Raji (cell line): Measurements from ENCODE around the gene SRP72.

Experiments
- POLR2A ChIP-seq: IDR thresholded peaks from 2 replicates; pipeline ENCODE4 v1.6.1; 2011; ENCODE audit warnings: low read depth, low read length, control low read depth; ENCODE audit not compliant: insufficient read depth

SRP72 gene

DNA sequence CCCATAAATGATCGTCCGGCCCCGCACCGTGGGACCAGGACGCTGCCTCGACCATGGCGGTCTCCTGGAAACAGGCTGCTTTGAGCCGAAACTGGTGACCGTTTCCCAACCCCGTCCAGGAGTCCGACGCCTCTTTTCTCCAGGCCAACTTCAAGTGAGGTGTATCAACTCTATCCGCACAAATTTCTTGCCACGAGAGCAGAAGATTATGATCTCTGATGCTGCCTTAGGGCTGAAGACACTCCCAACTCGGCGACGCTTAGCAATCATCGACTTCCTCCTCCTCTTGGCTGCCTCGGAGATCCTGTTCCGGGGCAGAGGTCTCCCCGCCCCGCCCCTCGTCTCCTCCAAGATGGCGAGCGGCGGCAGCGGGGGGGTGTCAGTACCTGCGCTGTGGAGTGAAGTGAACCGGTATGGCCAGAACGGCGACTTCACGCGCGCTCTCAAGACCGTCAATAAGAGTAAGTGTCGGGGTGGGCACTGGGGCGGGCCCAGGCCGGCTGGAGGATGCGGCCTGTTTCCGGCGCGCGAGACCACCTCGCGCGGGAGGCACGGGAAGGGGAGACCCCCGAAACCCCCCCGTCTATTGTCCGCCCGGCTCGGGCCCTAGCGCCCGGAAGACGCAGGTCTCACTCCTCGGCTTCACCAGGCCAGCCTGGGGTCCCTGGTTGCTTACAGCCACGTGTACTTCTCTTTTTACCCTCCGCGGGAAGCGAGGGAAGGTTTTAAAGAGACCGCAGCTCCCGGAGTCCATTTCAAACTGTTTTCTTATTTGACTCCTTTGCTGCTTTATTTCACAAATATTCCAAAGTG, at the start of gene SRP72:
TSS of gene SRP72 (plus strand) at position 334 of the 813 bp plus-strand sequence. CDS start at position 353, 19 bp downstream.
- TF ChIP-seq POLR2A = peak; percentile 91

DNA sequence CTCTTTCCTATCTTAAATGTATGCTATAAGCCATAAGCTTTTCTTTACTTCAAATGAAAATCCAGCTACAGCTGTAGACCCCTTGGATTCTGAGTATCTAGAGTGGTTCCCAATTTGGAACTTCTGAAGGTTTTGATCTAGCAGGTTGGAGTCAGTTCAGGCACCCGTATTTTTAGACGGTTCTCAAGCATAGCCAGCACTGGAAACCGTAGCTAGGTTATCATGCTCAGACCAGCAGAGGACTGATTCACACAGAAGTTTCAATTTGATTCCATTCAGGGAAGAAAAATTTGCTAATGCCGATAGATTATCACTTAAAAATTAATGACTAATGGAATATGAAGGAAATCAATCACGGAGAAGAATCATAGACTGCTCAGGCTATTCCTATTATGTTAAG, 43.2 kb upstream of the SRP72 start:
- no peak for TF ChIP-seq POLR2A

DNA sequence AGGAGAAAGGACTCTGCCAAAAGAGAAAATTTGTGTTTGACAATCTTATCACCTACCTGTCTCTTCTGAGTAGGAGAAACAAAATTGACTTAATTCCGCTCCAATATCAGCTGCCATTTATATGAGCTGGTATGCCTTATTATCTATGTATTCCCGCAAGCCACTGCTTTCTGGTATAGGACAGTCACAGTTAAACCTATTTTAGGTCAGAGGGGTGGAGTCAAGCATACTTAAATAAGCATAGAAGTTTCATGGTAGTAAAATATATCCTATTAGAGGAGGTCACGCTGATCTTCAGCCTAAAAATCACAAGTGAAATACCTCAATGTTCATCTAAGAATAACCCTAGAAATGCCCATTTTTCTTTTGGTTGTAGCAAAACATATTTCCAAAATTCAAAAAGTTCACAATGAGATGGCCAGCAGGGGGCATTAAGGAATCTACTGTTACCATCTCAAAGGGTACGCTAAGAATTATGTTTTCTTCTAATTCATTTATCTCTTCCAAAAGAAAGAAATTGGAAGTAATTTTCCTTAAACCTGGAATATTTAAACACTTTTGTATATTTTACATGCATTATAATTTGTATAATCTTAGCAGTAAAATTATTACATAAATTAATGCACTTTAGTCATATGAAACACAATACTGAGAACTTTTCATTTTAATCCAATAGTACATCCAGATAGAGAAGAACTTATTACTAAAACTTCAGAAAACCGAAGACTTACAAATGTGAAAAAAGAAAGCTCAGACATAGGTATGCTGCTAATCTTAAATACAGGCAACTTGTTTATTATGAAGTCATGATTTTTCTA, 42.5 kb upstream of the SRP72 start:
- no peak for TF ChIP-seq POLR2A

DNA sequence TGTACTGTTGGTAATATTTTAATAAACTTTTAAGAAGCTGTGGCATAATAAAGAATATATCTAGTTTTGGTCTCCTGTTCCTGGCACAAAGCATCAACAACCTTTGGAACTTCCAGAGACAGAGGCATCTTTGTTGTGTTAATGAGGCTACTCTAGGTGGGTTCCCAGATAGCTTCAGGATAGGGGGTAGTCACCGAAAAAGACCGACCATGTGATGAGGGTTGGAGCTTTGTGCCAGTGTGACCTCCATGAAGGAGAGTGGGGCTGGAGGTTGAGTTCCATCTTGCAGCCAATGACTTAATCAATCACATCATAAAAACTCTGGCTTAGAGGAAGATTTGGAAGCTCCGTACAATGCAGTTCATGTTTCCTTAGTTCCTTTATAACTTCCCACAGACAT, 41.9 kb upstream of the SRP72 start:
- TF ChIP-seq POLR2A = no peak

- no peak for TF ChIP-seq POLR2A
These were observed 41.1 kb upstream of the SRP72 start for GRCh38 chr4:56426273-56426672.

DNA sequence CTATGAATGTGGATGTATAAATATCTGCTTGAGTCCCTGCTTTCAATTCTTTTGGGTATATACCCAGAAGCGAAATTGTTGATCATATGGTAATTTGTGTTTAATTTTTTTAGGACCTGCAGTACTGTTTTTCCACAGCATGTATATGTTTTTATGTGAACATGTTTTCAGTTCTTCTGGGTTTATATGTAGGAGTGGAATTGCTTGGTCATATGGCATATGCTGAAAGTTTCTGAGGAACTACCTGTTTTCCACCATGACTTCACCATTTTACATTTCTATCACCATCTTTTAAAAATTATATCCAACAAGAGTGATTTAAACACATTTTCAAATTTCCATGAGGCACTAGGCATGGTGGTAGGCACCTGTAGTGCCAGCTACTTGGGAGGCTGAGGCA, 40.2 kb upstream of the SRP72 start:
- TF ChIP-seq POLR2A = no peak

DNA sequence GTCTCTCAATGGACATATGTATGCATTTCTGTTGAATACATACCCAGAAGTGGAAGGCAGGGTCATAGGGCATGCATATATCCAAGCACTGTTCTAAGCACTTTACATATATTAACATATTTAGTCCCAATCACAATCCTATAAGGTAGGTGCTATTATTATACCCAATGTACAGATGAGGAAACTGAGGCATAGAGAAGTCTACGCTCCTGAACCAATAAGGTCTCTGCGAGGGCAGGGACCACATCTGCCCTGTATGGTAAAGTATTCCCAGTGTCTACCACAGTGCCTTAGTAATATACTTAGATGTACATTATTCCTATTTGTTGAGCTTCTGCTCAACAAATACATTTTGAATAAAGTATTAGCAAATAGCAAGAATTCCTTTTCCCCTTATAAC, 37.2 kb upstream of the SRP72 start:
- no peak for TF ChIP-seq POLR2A

- TF ChIP-seq POLR2A = no peak
These were observed 34.1 kb upstream of the SRP72 start for GRCh38 chr4:56433280-56433679.

DNA sequence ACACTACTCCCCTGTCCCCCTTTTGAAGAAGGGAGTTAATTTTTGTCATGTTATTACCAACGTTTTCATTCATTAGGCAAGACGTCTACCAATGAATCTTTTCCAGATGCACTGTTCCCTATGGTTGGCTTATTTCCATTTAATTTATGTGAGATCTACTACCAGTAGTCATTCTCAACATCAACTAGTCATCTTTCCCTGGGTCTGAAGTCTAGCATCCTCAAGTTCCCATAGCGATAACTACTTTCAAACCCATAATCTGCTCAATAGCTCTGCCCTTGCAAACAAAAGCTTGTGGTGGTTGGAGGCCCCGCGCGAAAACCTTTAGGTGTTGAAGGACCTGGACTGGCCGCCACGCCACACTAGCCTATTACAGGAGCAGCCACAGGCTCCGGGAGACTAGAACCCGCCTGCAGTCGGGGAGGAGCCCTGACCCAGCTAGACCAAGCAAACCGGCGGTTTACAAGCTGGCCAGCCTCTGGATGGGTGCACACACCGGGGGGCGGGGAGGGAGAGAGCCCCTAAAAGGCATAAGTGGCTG, 32.7 kb upstream of the SRP72 start:
- no peak for TF ChIP-seq POLR2A

GRCh38 chr4:56435140-56435926, 32.1 kb upstream of the SRP72 start, which contains the start of gene PPAT:
TSS of gene PPAT (minus strand) at chr4:56435615. CDS start at chr4:56435477, 138 bp downstream.
- peak; percentile 97 for TF ChIP-seq POLR2A

DNA sequence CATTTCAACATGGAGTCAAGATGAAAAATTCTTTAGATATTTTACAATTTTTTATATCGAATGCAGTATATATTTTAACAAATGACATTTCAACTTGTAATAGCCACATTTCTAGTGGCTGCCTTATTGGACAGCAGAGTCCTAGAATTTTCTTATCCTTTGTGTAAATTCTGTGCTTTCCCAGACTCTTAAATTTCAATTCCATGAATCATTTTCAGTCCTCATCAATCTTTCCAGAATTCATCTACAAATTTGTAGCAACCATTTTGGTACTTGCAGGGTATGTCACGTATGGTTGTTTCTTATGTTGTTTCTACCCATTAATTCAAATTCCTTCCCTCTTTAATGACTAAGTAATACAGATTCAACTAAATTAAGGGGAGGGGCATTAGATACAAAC, 28.7 kb upstream of the SRP72 start:
- no peak for TF ChIP-seq POLR2A

GRCh38 chr4:56440983-56441382, 26.4 kb upstream of the SRP72 start:
- no peak for TF ChIP-seq POLR2A

- no peak for TF ChIP-seq POLR2A
These were observed 22.7 kb upstream of the SRP72 start for GRCh38 chr4:56444719-56445118.

DNA sequence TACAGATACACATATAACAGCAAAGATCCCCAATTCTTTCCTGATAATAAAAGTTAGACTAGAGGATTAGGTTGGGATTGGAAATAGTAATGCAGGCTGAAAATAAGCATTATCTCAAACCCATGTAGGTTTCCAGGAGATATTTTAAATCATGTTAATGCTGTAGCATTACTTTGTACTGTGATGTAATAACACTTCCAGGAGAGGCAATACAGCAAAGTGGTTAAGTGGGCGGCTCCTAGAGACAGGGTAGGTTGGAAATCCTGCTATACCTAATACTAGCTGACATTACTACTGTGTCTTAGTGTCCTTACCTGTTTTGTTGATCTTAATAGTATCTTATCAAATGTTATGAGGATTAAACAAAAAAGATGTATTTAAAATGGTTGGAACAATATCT, 21.7 kb upstream of the SRP72 start:
- no peak for TF ChIP-seq POLR2A

GRCh38 chr4:56448301-56448700, 19.1 kb upstream of the SRP72 start:
- TF ChIP-seq POLR2A = no peak
